Upper lobe of right lung (tissue), 1 donor: ENCODE data around the gene KCNG4. TPM values are rescaled to one million over a fixed set of nuclear protein-coding genes. Genes with fewer than 3 reads are reported as not detected.
A peak's percentile ranks its signal among the peaks of the same experiment; 100 is the strongest.

ENCODE experiments used
- ATAC-seq: fragments of 200-7000 bp; cut with Tn5 transposase; one replicate; pipeline ENCODE4 v1.9.1; 2020; ENCODE audit warnings: mild to moderate bottlenecking, moderate library complexity
- DNase-seq: peaks from one replicate; pipeline ENCODE4 v3.0.0-alpha.2; 2020
- H3K27ac ChIP-seq: fragments of 200-600 bp; one replicate; pipeline ENCODE4 v1.8.0; 2022
- H3K27me3 ChIP-seq: fragments of 200-600 bp; one replicate; pipeline ENCODE4 v1.8.0; 2022; ENCODE audit warnings: mild to moderate bottlenecking
- H3K36me3 ChIP-seq: fragments of 200-600 bp; one replicate; pipeline ENCODE4 v1.8.0; 2022
- H3K4me1 ChIP-seq: fragments of 200-600 bp; one replicate; pipeline ENCODE4 v1.8.0; 2022
- H3K4me3 ChIP-seq: fragments of 200-600 bp; one replicate; pipeline ENCODE4 v1.8.0; 2022; ENCODE audit warnings: mild to moderate bottlenecking
- H3K9me3 ChIP-seq: fragments of 200-600 bp; one replicate; pipeline ENCODE4 v1.8.0; 2022
- CTCF ChIP-seq: fragments of 200-600 bp; IDR thresholded peaks from one replicate; pipeline ENCODE4 v1.8.0; 2022; ENCODE audit warnings: antibody characterized with exemption
- intact Hi-C: fragments of 100-400 bp; cut with DNase I; formaldehyde crosslinking; loops from one replicate; pipeline ENCODE4 v1.11.0; 2022
- long read RNA-seq: library from polyadenylated mRNA; unstranded; transcript quantifications from one replicate; pipeline ENCODE4 v2.0.0, GENCODE V29; 2021
- total RNA-seq: library from RNA; stranded (reverse); fragmentation: NEBNext Ultra II Directional; extraction: Animal tissue kit (Norgen Biotek cat#: 25700); gene quantifications from one replicate; pipeline ENCODE4 v1.2.1, GENCODE V29; 2021
- donor health status: DM: no; HTN: yes; CAD: no; lungs with severe emphysema.

The KCNG4 gene
- total RNA-seq: not detected
- long read RNA-seq: 0 reads

- ATAC-seq (no peak), DNase-seq (no peak)
- H3K4me1 ChIP-seq: no peaks in the 10 kb centered on the region
- H3K27ac ChIP-seq: no peak within 1 kb of the TSS
- peaks cover 15% of the 10 kb centered on the region for H3K27me3 ChIP-seq
- H3K4me3 ChIP-seq: no peak within 1 kb of the TSS
- intact Hi-C loops: no loop called here
- no peaks in the 10 kb centered on the region for H3K9me3 ChIP-seq
- H3K36me3 ChIP-seq: no peaks in the 10 kb centered on the region
- TF ChIP-seq CTCF: no peak
Observed at GRCh38 chr16:84239909-84240308, at the start of gene KCNG4. KCNG4 (minus strand) TSS chr16:84240012; CDS start chr16:84237485, 2,527 bp downstream.

GRCh38 chr16:84288902-84289301, 49.1 kb upstream of the KCNG4 start:
- DNase-seq: no peak
- H3K36me3 ChIP-seq: no peaks in the 10 kb centered on the region
- H3K27me3 ChIP-seq: no peaks in the 10 kb centered on the region
- TF ChIP-seq CTCF: no peak
- H3K9me3 ChIP-seq: no peaks in the 10 kb centered on the region
- H3K4me1 ChIP-seq: peaks cover 27% of the 10 kb centered on the region
- intact Hi-C loops: no loop called here
- H3K27ac ChIP-seq: no peak overlapping the region
- no peak overlapping the region for H3K4me3 ChIP-seq
- ATAC-seq: no peak

- intact Hi-C loops: no loop called here
- TF ChIP-seq CTCF: no peak
- Histone ChIP-seq H3K9me3 (no peaks in the 10 kb centered on the region), H3K27ac (peak overlapping the region; percentile 79), H3K4me1 (peaks cover 33% of the 10 kb centered on the region), H3K27me3 (no peaks in the 10 kb centered on the region), H3K4me3 (no peak overlapping the region), H3K36me3 (no peaks in the 10 kb centered on the region)
- DNase-seq: peak; percentile 81
- peak; percentile 73 for ATAC-seq
Observed at GRCh38 chr16:84286578-84287240, 46.9 kb upstream of the KCNG4 start.

- peak overlapping the region; percentile 65 for H3K27ac ChIP-seq
- no peak for TF ChIP-seq CTCF
- H3K4me1 ChIP-seq: peaks cover 33% of the 10 kb centered on the region
- no peaks in the 10 kb centered on the region for H3K27me3 ChIP-seq
- H3K4me3 ChIP-seq: no peak overlapping the region
- ATAC-seq: peak; percentile 73
- peak; percentile 73 for DNase-seq
- H3K9me3 ChIP-seq: no peaks in the 10 kb centered on the region
- no peaks in the 10 kb centered on the region for H3K36me3 ChIP-seq
- intact Hi-C loops: no loop called here
Observed at GRCh38 chr16:84284154-84284722, 44.4 kb upstream of the KCNG4 start.

GRCh38 chr16:84283314-84284153, 43.7 kb upstream of the KCNG4 start:
- Histone ChIP-seq H3K4me3 (no peak overlapping the region), H3K27me3 (no peaks in the 10 kb centered on the region), H3K36me3 (no peaks in the 10 kb centered on the region), H3K27ac (peak overlapping the region; percentile 65), H3K4me1 (peaks cover 33% of the 10 kb centered on the region), H3K9me3 (no peaks in the 10 kb centered on the region)
- intact Hi-C loops: no loop called here
- DNase-seq (no peak), ATAC-seq (no peak)
- TF ChIP-seq CTCF: no peak
